Activated T-helper 1 cell treated with Interleukin-2 at 50 U/mL for 16 hours (primary cell): ENCODE results near the gene KDM3A.
"Not testable (repeated sequence)": the region's sequence is repeated elsewhere in the genome, so short reads cannot be mapped to it uniquely, and the experiment has no call there.

Source experiments
- DNase-seq: peaks from one replicate; pipeline ENCODE4 v3.0.0-alpha.2; 2020; ENCODE audit warnings: low read depth

Gene KDM3A

GRCh38 chr2:86476918-86477317 is 35.7 kb downstream of the KDM3A start:
- no peak for DNase-seq

DNA sequence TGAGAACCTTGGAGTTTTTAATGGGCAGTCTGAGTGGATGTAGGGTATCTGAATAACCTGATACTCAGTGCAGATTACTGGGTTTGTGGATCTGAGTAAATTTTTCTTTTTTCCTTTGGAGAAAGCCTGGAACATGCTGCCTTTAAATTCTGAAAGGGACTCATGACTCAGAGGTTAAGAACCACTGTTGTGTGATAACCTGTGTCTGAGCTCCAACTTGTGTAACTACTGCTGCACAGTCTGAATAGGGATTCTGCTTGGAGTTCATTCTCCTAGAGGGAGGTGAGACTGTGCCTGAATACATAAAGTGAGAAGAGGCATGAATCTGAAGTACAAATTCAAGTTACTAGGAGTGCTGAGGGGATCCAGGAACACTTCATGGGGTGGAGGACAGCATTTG is 36.2 kb downstream of the KDM3A start:
- DNase-seq = no peak

GRCh38 chr2:86480105-86480504 is 38.9 kb downstream of the KDM3A start:
- DNase-seq = no peak

- DNase-seq = no peak
Observed at GRCh38 chr2:86482034-86482433, 40.9 kb downstream of the KDM3A start.

GRCh38 chr2:86484385-86484784 is 43.2 kb downstream of the KDM3A start:
- DNase-seq = no peak

DNA sequence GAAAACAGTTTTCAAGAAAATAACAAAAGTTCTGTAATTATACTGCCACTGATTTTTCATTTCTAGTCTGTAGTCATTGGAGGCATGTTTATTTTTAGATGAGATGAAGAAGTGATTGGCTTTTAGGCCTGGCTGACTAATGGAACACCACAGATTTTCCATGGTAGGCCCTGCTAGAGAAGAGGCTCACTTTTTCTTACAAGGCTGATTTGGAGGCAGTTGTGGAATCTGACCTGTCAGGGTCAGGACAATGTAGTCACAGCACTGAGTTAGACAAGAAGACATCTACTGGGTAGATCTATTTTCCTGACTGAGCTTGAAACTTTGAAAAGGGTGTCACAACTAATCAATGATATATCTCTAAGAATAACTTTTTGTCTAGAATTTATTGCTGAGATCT is 43.9 kb downstream of the KDM3A start:
- DNase-seq = no peak

- no peak for DNase-seq
Observed at GRCh38 chr2:86485802-86486201, 44.6 kb downstream of the KDM3A start.

DNA sequence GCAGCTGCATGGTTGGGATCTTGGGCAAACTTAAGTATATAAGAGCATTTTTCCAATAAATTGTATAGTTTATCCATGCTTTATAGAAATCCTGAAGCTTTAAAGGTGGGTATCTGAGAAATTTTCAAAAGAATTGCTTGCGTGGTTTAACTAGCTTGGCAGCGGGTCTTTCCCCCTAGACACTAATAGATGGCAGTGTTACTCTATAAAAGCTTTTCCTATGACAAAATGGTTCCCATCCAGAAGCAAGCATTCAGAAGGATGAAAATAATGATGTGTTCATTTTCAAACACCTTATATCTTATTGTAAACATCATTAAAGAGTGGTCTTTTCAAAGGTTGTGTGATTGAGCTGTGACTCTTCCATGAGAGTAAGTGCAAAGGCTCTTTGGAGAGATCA is 45.9 kb downstream of the KDM3A start:
- DNase-seq = no peak

DNA sequence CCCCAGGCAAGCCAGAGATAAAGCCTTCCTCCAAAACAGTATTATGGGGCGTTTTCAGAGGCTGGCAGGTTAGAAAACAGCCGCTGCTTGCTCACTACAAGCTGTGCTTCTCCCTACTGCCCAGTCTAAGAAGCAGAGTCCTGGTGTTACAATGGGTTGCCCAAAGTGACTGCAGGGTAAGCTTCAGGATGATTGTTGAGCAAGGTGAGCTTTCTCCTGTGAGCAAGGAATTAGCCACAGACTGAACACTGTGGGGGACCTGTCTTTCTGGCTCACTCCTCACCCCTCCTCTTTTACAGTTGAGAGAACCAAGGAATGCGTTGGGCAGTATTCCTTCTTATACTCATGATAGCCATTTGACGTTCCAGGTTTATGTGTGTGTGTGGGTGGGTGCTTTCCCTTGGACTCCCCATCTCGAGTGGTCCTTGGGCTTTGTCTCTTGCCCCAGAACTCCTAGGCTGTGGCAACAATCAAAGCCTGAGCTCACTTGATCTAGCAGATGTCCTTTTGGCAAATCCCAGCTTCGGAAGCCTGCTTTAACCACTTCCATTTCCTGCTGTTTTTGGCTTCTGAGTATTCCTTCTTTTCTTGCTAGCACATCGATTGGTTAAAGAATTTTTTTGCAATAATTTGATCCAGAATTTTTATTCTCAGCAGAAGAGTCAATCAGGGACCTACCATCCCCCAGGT is 47.5 kb downstream of the KDM3A start:
- DNase-seq = no peak

GRCh38 chr2:86489542-86489941 is 48.4 kb downstream of the KDM3A start:
- no peak for DNase-seq

- DNase-seq = no peak
Observed at GRCh38 chr2:86490245-86490644, 49.1 kb downstream of the KDM3A start.

DNA sequence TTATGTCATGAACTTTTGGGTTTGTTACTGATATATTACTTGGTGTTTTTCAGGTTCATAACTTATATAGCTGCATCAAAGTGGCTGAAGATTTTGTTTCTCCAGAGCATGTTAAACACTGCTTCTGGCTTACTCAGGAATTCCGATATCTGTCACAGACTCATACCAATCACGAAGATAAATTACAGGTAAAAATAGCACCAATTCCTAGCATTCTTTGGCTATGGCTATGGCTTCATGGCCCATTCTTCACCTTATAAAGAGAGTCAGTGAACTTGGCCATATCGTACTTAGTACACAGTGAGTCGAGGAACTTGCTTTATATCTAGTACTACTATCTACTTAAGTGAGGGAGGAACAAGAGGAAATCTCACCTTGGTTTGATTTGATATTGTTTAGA is 49.9 kb downstream of the KDM3A start:
- no peak for DNase-seq

GRCh38 chr2:86492048-86492453 is 50.9 kb downstream of the KDM3A start:
- no peak for DNase-seq

GRCh38 chr2:86496391-86496790 is 55.2 kb downstream of the KDM3A start:
- DNase-seq = not testable (repeated sequence)

DNA sequence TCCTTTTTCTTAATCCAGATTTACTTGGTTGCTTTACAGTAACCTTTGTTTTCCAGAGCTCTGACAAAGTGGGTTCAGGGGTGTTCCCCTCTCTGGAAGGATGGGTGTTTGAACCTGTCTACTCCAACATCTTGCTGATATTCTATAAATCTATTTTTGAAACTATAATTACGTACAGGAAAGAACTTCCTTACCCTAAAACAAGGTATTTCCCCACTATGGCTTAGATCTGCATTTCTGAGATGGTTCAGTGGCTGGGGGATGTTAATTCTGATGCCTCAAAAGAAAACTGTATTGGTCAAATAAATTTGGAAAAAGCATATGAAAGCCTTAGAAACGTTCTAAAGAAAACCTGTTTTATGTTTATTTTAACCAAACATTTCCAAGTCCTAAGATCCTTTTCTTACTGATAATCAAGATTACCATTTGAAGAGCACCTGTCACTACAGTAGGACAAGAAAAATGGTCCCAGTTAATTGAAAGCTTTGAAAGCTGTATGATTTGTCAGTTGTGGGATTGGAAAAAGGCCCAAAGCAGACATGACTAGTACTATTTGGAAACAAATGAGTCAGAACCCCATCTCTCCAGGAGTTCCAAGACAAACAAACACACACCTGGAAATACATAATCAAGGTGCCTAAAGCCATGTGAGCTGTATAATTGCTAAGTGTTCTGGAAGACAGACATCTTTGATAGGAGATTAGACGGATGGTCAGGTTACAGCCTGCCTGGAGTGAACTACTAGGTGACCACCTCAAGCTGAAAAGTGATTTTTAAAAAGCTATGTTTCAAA is 57.5 kb downstream of the KDM3A start:
- DNase-seq = no peak

DNA sequence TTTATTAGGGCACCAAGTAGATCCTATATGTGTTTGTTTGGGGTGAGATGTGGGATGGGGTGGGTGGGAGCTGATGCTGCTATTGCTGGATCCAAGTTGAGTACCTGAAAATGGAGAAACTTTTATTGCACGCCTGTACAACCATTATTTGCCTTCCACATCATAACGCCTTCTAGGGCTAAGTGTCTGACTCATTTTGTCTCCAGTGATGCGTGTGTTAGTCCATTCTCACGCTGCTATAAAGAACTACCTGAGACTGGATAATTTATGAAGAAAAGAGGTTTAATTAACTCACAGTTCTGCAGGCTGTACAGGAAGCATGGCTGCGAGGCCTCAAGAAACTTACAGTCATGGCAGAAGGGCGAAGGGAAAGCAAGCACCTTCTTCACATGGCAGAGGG is 58.2 kb downstream of the KDM3A start:
- no peak for DNase-seq

DNA sequence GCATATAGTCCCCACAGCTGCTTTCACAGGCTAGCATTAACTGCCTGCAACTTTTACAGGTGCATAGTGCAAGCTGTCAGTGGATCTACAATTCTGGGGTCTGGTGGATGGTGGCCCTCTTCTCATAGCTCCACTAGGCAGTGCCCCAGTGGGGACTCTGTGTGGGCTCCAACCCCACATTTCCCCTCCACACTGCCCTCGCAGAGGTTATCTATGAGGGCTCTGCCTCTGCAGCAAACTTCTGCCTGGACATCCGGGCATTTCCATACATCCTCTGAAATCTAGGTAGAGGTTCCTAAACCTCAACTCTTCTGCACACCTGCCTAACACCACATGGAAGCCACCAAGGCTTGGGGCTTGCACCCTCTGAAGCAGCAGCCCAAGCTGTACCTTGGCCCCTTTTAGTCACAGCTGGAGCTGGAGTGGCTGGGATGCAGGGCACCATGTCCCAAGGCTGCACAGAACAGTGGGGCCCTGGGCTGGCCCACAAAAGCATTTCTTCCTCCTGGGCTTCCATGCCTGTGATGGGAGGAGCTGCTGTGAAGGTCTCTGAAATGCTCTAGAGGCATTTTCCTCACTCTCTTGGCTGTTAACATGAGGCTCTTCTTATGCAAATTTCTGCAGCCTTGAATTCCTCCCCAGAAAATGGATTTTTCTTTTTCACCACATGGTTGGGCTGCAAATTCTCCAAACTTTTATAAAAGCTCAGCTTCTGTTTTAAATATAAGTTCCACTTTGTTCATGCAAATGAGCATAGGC is 59.3 kb downstream of the KDM3A start:
- no peak for DNase-seq

- no peak for DNase-seq
Observed at GRCh38 chr2:86507600-86507999, 66.4 kb downstream of the KDM3A start.

GRCh38 chr2:86510436-86510933 is 69.3 kb downstream of the KDM3A start:
- DNase-seq = no peak

- DNase-seq = no peak
Observed at GRCh38 chr2:86512034-86512433, 70.9 kb downstream of the KDM3A start.

GRCh38 chr2:86512892-86513291 is 71.7 kb downstream of the KDM3A start:
- DNase-seq = no peak

DNA sequence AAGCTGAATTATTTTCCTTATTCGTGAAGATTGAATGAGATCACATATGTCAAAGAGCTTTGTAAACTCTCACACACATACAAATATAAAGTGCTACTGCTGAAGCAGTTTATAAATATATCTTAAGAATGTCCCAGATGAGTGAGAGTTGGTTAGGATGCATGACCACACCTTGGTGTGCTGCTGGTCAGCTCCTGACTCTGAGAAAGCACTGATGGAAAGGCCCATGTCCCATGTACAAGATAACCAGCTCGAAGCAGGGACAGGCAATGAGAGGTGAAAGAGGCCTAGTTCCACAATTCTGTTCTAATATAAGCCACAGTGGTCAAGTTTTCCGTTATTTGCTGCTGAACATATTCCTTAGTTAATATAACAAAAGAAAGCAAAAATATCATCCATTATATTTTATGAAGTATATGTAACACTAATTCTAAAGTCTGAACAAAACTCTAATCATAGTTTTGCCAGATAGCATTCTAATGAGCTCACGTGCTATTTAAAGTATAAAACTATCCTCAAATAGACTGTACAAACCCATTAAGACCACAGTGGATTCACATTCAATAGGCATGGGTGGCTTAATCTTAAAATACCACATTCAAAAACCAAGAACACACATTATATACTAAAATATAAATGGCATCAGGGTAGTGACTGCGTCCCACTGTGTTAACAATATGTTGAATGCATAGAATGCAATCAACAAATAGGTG is 72.9 kb downstream of the KDM3A start:
- DNase-seq = no peak
